ENCODE results near the gene PLCXD1.
"Not testable (repeated sequence)": the region's sequence is repeated elsewhere in the genome, so short reads cannot be mapped to it uniquely, and the experiment has no call there.

- TF ChIP-seq, protein P1, sequence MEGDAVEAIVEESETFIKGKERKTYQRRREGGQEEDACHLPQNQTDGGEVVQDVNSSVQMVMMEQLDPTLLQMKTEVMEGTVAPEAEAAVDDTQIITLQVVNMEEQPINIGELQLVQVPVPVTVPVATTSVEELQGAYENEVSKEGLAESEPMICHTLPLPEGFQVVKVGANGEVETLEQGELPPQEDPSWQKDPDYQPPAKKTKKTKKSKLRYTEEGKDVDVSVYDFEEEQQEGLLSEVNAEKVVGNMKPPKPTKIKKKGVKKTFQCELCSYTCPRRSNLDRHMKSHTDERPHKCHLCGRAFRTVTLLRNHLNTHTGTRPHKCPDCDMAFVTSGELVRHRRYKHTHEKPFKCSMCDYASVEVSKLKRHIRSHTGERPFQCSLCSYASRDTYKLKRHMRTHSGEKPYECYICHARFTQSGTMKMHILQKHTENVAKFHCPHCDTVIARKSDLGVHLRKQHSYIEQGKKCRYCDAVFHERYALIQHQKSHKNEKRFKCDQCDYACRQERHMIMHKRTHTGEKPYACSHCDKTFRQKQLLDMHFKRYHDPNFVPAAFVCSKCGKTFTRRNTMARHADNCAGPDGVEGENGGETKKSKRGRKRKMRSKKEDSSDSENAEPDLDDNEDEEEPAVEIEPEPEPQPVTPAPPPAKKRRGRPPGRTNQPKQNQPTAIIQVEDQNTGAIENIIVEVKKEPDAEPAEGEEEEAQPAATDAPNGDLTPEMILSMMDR (conservative IDR thresholded peaks at IDR 0.05; ENCODE audit: low read depth, low read length): not testable (repeated sequence)
- not testable (repeated sequence) for TF ChIP-seq EZH2 (IDR thresholded peaks at IDR 0.05; ENCODE audit: borderline replicate concordance, low read depth, low read length, poor library complexity, severe bottlenecking)
Observed at GRCh38 chrX:282000-282681, 960 bp downstream of the PLCXD1 start.
